GM12872 (cell line): ENCODE measurements around the gene FAM83C.

Experiments used
- TF ChIP-seq, protein P1 (sequence below): IDR thresholded peaks from 3 replicates; pipeline ENCODE4 v1.5.1; 2011; ENCODE audit warnings: low read depth, mild to moderate bottlenecking, low read length, moderate library complexity; ENCODE audit not compliant: insufficient read depth

FAM83C gene

DNA sequence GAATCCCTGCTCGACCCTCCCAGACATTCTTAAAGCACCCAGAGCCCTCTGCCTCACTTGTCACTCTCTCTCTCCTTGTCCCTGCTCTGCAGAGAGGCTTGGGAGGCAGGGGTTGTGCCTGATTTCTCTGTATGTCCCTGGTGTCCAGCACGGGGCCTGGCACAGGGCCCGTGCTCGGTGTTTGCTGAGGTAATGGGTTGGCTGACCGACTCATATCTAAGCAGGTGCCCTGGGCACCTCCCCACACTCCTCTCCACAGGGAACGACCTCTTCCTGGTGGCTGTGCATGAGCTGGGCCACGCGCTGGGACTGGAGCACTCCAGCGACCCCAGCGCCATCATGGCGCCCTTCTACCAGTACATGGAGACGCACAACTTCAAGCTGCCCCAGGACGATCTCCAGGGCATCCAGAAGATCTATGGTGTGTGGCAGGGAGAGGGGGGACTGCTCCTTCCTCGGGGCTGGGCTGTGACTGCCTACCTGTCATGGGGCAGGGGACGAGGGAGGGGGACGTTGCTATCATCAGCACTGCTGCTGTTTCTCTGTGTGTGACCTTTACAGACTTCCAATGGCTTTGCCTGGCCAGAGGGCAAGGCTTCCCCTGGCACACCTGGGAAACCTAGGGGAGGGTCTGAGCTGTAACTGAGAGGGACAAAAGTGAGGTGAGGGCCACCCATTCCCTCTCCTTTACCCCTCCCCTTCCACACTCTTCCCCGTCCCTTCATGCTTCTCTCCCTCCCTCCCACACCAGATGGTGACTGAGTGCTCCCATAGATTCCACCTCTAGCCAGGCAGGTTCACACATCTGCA is 28.5 kb downstream of the FAM83C start:
- TF ChIP-seq, protein P1, sequence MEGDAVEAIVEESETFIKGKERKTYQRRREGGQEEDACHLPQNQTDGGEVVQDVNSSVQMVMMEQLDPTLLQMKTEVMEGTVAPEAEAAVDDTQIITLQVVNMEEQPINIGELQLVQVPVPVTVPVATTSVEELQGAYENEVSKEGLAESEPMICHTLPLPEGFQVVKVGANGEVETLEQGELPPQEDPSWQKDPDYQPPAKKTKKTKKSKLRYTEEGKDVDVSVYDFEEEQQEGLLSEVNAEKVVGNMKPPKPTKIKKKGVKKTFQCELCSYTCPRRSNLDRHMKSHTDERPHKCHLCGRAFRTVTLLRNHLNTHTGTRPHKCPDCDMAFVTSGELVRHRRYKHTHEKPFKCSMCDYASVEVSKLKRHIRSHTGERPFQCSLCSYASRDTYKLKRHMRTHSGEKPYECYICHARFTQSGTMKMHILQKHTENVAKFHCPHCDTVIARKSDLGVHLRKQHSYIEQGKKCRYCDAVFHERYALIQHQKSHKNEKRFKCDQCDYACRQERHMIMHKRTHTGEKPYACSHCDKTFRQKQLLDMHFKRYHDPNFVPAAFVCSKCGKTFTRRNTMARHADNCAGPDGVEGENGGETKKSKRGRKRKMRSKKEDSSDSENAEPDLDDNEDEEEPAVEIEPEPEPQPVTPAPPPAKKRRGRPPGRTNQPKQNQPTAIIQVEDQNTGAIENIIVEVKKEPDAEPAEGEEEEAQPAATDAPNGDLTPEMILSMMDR = no peak

DNA sequence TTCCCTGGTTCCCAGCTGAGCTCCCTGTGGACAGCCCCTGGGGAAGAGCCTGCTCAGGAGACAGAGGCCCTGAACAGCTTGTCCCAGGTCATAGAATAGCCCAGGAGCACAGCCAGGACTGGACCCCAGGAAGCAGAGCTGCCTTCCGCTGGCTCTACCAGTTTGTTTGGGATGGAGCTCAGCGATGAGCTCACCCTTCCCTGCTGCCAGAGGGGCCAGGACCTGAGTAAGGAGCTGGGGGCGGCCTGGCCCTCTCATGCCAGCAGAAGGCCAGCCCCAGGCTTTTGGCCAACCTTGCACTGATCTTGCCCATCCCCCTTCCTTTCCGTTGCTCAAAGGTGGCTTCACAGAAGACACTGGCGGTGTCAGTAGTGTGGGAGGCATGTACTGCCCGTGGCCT is 31.8 kb downstream of the FAM83C start:
- TF ChIP-seq, protein P1 = no peak

DNA sequence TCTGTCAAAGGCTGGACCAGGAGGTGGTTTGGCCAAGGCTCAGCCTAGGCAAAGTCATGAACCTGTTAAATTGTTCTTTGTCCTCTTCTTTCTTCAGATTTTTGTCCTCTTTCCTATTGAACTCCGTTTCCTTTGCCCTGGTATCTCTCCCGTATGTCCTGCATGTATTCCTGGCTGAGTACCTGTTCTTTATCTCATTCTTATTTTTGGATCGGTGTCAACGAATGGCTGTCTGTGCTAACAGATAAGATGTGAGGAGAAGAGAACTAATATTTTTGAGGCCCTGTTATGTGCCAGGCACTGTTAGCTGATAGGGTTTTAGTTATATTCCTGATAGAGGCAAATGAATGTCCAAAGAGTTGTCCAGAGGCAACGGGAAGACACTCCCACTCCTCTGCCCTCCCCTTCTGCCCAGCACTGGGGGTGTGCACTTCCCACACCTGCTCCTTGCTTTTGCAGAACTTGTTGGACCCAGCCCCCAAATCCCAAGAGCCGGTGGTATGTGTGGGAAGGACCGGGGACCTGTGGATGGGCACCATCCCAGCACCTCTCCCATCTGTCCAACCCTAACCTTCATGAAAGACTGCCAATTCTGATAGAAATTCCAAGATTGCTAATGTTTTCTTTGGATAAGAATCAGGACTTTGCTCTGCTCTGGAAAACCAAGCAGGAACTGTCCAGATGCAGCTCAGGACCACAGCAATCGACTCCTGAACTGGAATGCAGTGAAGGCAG is 34.9 kb downstream of the FAM83C start:
- TF ChIP-seq, protein P1 = no peak

DNA sequence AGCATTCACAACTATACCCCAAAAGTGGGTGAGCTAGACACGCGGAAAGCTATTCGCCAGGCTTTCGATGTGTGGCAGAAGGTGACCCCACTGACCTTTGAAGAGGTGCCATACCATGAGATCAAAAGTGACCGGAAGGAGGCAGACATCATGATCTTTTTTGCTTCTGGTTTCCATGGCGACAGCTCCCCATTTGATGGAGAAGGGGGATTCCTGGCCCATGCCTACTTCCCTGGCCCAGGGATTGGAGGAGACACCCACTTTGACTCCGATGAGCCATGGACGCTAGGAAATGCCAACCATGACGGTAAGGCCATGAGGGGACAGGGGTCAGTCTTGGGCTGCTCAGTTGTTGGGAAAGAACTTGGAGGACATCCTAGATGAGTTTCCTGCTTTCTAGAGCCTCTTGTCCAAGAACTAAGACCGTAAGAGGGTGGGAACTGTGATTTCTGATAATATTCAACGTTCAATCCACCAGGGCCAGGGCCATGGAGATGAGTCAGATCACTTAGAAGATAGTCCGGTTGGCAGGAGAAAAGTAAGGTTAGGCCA is 37.7 kb downstream of the FAM83C start:
- TF ChIP-seq, protein P1 = no peak

DNA sequence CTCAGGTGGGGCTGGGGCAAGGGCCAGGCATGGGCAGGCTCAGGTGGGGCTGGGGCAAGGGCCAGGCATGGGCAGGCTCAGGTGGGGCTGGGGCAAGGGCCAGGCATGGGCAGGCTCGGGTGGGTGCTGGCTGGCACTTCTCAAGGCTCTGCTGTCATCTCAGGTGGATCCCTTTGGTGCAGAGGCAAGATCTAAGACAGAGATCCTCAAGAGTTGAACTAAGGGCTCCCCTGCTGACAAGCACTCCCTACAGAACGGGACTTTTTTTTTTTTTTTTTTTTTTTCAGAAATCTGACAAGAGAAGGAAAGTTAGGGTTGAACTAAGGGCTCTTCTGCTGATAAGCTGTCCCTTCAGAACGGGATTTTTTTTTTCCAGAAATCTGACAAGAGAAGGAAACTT is 39.2 kb downstream of the FAM83C start:
- TF ChIP-seq, protein P1 = no peak

DNA sequence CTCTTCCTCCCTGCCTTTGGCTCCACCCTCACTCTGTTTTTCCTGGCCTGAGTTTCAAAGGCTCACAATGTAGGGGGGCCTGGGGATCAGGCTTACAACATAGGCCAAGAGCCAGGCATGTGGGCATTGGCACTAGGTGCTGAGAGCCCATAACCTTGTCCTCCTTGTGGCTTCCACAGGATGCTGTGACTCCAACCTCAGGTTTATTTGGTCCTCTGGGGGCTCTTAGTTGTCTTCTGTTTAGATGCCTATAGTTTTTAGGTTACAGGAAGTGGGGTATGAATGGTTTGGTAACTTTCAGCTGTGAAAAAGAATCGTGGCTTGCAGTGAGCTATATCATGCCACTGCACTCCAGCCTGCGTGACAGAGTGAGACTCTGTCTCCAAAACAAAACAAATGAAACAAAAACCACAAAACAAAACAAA is 40.2 kb downstream of the FAM83C start:
- TF ChIP-seq, protein P1 = no peak

DNA sequence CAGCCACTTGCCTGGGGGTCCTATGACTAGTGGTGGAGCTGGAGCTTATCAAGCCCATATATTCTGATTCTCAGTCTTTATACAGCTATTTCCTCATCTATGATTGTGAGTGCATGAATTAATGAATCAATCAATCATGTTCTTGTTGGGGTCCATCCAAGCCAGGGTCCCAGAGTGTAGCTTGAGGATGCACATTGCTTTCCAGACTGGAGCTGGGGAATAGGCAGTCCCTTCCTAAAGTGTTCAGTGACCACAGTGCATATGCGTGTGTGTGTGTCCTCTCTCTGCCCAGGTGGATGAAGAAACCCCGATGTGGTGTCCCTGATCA is 40.6 kb downstream of the FAM83C start:
- TF ChIP-seq, protein P1 = no peak
